ENCODE results near the gene TUBA4A.

- TF ChIP-seq CTCF (IDR thresholded peaks at IDR 0.05; ENCODE audit: insufficient read depth, low read depth, low read length) (no peak), EZH2 (IDR thresholded peaks at IDR 0.05; ENCODE audit: insufficient read depth, low read length) (no peak)
These were observed 35.4 kb upstream of the TUBA4A start for GRCh38 chr2:219289195-219289536.

Data from astrocyte (in vitro differentiated cells and primary cell).